Pancreas (tissue), 10 donors: ENCODE measurements around the gene REEP3. TPM values are rescaled to one million over a fixed set of nuclear protein-coding genes. Genes with fewer than 3 reads are reported as not detected.
A peak's percentile ranks its signal among the peaks of the same experiment; 100 is the strongest.
"Not testable (repeated sequence)": the region's sequence is repeated elsewhere in the genome, so short reads cannot be mapped to it uniquely, and the experiment has no call there.

ENCODE experiments used
- ATAC-seq, 4 donors: fragments of 200-7000 bp; cut with Tn5 transposase; one replicate each; pipeline versions ENCODE4 v1.8.0 to v1.9.1; 2020; ENCODE audit warnings: mild to moderate bottlenecking in 4 of 4, moderate library complexity in 4 of 4
- DNase-seq, 6 donors: peaks; one replicate each; pipeline ENCODE4 v3.0.0-alpha.2; 2020
- FAIRE-seq: peaks from 2 replicates; lab custom pipeline; 2012; peaks lifted over from hg19 to GRCh38; lab: Jason Lieb, UNC
- H3K27ac ChIP-seq, 4 donors: fragments of 200-600 bp; sonication (generic); 1 replicate in 3 of 4; 2 replicates in 1 of 4; pipeline versions ENCODE4 v1.5.0 to v1.8.0; 2020
- H3K27me3 ChIP-seq, 4 donors: fragments of 200-600 bp; one replicate each; pipeline ENCODE4 v1.8.0; 2021
- H3K36me3 ChIP-seq, 3 donors: fragments of 200-600 bp; sonication (generic) in 1 of 3; one replicate each; pipeline versions ENCODE4 v1.5.0 to v1.8.0; 2020 to 2021
- H3K4me1 ChIP-seq, 3 donors: fragments of 200-600 bp; one replicate each; pipeline ENCODE4 v1.8.0; 2021
- H3K4me3 ChIP-seq, 4 donors: fragments of 200-600 bp; sonication (generic) in 2 of 4; one replicate each; pipeline versions ENCODE4 v1.5.0 to v1.8.0; 2020 to 2021
- H3K9me3 ChIP-seq, 4 donors: fragments of 200-600 bp; one replicate each; pipeline ENCODE4 v1.8.0; 2021
- CTCF ChIP-seq, 4 donors: fragments of 200-600 bp; sonication (generic) in 3 of 4; IDR thresholded peaks; one replicate each; pipeline versions ENCODE4 v1.5.0 to v1.8.0; 2021; ENCODE audit warnings: antibody characterized with exemption in 4 of 4
- WGBS, 2 donors: extraction: QIAGEN DNeasy Blood & Tissue Kit; methylation state at CpG; one replicate each; pipeline ENCODE4 v1.1.7; 2013; 5-methylcytosine and 5-hydroxymethylcytosine counted together
- intact Hi-C, 3 donors: fragments of 100-400 bp; cut with DNase I; formaldehyde crosslinking; loops; one replicate each; pipeline versions ENCODE4 v1.11.1 to v1.14.2; 2022
- polyA plus RNA-seq, 2 donors: library from polyadenylated mRNA; stranded (reverse); fragments of 200-250 nt; gene quantifications; one replicate each; pipeline ENCODE4 v1.2.3, GENCODE V29; 2013
- total RNA-seq, 6 donors: library from RNA; stranded (reverse); fragmentation: NEBNext Ultra II Directional in 4 of 6; extraction: Animal tissue kit (Norgen Biotek cat#: 25700) in 4 of 6; gene quantifications; one replicate each; pipeline versions ENCODE4 v1.2.1 to v1.2.4, GENCODE V29; 2021 to 2023
- donor health status: healthy with polysubstance abuse.
- donor health status: DM: no; HTN: no; CAD: no; lungs with moderate emphysema.
- donor health status: DM: no; HTN: no; CAD: no.
- donor health status: control.
- donor health status: control.
- donor health status: Bipolar disorder and iron deficiency.
- donor health status: DM: yes; HTN: yes; CAD: no.
- donor health status: DM: no; HTN: no; CAD: no.
- donor health status: DM: no; HTN: no; CAD: no.
- donor health status: DM: yes; HTN: yes; CAD: no.

Gene REEP3
- total and polyA plus RNA-seq, 8 donors, result 2.7 to 21.3 (median 9.4) TPM

GRCh38 chr10:63661347-63661746 lies 140.1 kb downstream of the REEP3 start:
- Histone ChIP-seq H3K4me1 (no peaks in the 10 kb centered on the region), H3K9me3 (no peaks in the 10 kb centered on the region), H3K36me3 (no peaks in the 10 kb centered on the region), H3K27ac (no peak overlapping the region), H3K4me3 (no peak overlapping the region), H3K27me3 (no peaks in the 10 kb centered on the region)
- no peak for TF ChIP-seq CTCF (IDR thresholded peaks at IDR 0.05)
- DNase-seq (no peak), ATAC-seq (no peak), FAIRE-seq (no peak)
- intact Hi-C loops, result no loop called here
- WGBS, 2 donors, result 93 to 94% methylated on average over 5 of the region's 5 CpGs

- Histone ChIP-seq H3K36me3 (no peaks in the 10 kb centered on the region), H3K9me3 (no peaks in the 10 kb centered on the region), H3K4me3 (no peak overlapping the region), H3K4me1 (no peaks in the 10 kb centered on the region), H3K27me3 (no peaks in the 10 kb centered on the region), H3K27ac (no peak overlapping the region)
- TF ChIP-seq CTCF (IDR thresholded peaks at IDR 0.05), result no peak
- ATAC-seq (no peak), FAIRE-seq (no peak), DNase-seq (no peak)
- intact Hi-C loops, result no loop called here
- WGBS, 2 donors, result 94 to 96% methylated on average over 13 of the region's 13 CpGs
Measured at GRCh38 chr10:63664341-63664885, 143.2 kb downstream of the REEP3 start.

GRCh38 chr10:63665006-63665580 lies 143.9 kb downstream of the REEP3 start:
- H3K27me3 ChIP-seq, H3K4me1 ChIP-seq, H3K4me3 ChIP-seq, intact Hi-C loops, DNase-seq, H3K36me3 ChIP-seq, FAIRE-seq, ATAC-seq, H3K27ac ChIP-seq, H3K9me3 ChIP-seq: not testable (repeated sequence)
- WGBS, 2 donors, result 88 to 90% methylated on average over 10 of the region's 10 CpGs

- intact Hi-C loops, result no loop called here
- Histone ChIP-seq H3K9me3 (no peaks in the 10 kb centered on the region), H3K36me3 (no peaks in the 10 kb centered on the region), H3K27ac (no peak overlapping the region), H3K4me3 (no peak overlapping the region), H3K27me3 (no peaks in the 10 kb centered on the region), H3K4me1 (no peaks in the 10 kb centered on the region)
- no peak for DNase-seq
- no peak for TF ChIP-seq CTCF (IDR thresholded peaks at IDR 0.05)
- 87 to 88% methylated on average over 4 of the region's 4 CpGs for WGBS, 2 donors
- FAIRE-seq, result no peak
- ATAC-seq, result no peak
Measured at GRCh38 chr10:63665670-63666134, 144.5 kb downstream of the REEP3 start.

- H3K36me3 ChIP-seq, result no peaks in the 10 kb centered on the region
- peaks cover 4 to 9% (median 7%) of the 10 kb centered on the region in 3 donors for H3K4me1 ChIP-seq
- 69 to 78% methylated on average over 4 of the region's 4 CpGs for WGBS, 2 donors
- intact Hi-C loops, result no loop called here
- TF ChIP-seq CTCF (IDR thresholded peaks at IDR 0.05), result no peak
- H3K27me3 ChIP-seq, result no peaks in the 10 kb centered on the region
- DNase-seq (no peak), FAIRE-seq (no peak), ATAC-seq (peak in 1 of 4 donors; percentile 38)
- H3K9me3 ChIP-seq, result no peaks in the 10 kb centered on the region
- no peak overlapping the region for H3K4me3 ChIP-seq
- no peak overlapping the region for H3K27ac ChIP-seq
Measured at GRCh38 chr10:63666836-63667383, 145.7 kb downstream of the REEP3 start.
